H9 (cell line): ENCODE measurements around the gene SGTA. TPM values are rescaled to one million over a fixed set of nuclear protein-coding genes. Genes with fewer than 3 reads are reported as not detected.
A peak's percentile ranks its signal among the peaks of the same experiment; 100 is the strongest.

Source experiments
- DNase-seq: peaks from one replicate; pipeline ENCODE4 v3.0.0-alpha.2; 2017
- H2AFZ ChIP-seq: one replicate; pipeline ENCODE4 v1.6.1; 2013; ENCODE audit warnings: mild to moderate bottlenecking, low read length, control low read depth, moderate library complexity
- H2AK5ac ChIP-seq: 2 replicates; pipeline ENCODE4 v1.6.1; 2013; ENCODE audit warnings: low read length, control low read depth, mixed read lengths; ENCODE audit not compliant: insufficient read length
- H2BK120ac ChIP-seq: one replicate; pipeline ENCODE4 v1.6.1; 2013; ENCODE audit warnings: low read depth, mild to moderate bottlenecking, low read length, control low read depth, inconsistent platforms; ENCODE audit not compliant: poor library complexity, severe bottlenecking
- H2BK12ac ChIP-seq: 2 replicates; pipeline ENCODE4 v1.6.1; 2013; ENCODE audit warnings: low read length, control low read depth, mixed read lengths, low read depth; ENCODE audit not compliant: insufficient read length
- H2BK15ac ChIP-seq: 2 replicates; pipeline ENCODE4 v1.6.1; 2013; ENCODE audit warnings: low read depth, low read length, control low read depth
- H2BK20ac ChIP-seq: one replicate; pipeline ENCODE4 v1.6.1; 2013; ENCODE audit warnings: low read depth, mild to moderate bottlenecking, low read length, control low read depth, inconsistent platforms; ENCODE audit not compliant: poor library complexity, severe bottlenecking
- H2BK5ac ChIP-seq: 2 replicates; pipeline ENCODE4 v1.6.1; 2013; ENCODE audit warnings: low read length, control low read depth, mixed read lengths; ENCODE audit not compliant: insufficient read length
- H3K14ac ChIP-seq: 2 replicates; pipeline ENCODE4 v1.6.1; 2013; ENCODE audit warnings: low read length, control low read depth; ENCODE audit not compliant: insufficient read depth
- H3K18ac ChIP-seq: 2 replicates; pipeline ENCODE4 v1.6.1; 2013; ENCODE audit warnings: low read depth, mild to moderate bottlenecking, mixed read lengths, low read length, control low read depth; ENCODE audit not compliant: insufficient read length
- H3K23ac ChIP-seq: 2 replicates; pipeline ENCODE4 v1.6.1; 2013; ENCODE audit warnings: low read length, control low read depth, mixed read lengths, low read depth; ENCODE audit not compliant: insufficient read length
- H3K23me2 ChIP-seq: 2 replicates; pipeline ENCODE4 v1.6.1; 2013; ENCODE audit warnings: low read depth, mild to moderate bottlenecking, mixed read lengths, low read length, control low read depth; ENCODE audit not compliant: insufficient read length, poor library complexity, severe bottlenecking
- H3K27ac ChIP-seq: 2 replicates; pipeline ENCODE4 v1.5.1; 2013; ENCODE audit warnings: low read length, control low read depth, mixed read lengths, low read depth; ENCODE audit not compliant: insufficient read length
- H3K27me3 ChIP-seq: 2 replicates; pipeline ENCODE4 v1.6.1; 2013; ENCODE audit warnings: low read length, control low read depth, inconsistent platforms; ENCODE audit not compliant: insufficient read depth
- H3K4ac ChIP-seq: 2 replicates; pipeline ENCODE4 v1.6.1; 2013; ENCODE audit warnings: low read depth, mild to moderate bottlenecking, control low read depth, inconsistent platforms, low read length, moderate library complexity
- H3K4me1 ChIP-seq: 2 replicates; pipeline ENCODE4 v1.6.1; 2013; ENCODE audit warnings: low read length, control low read depth, inconsistent platforms; ENCODE audit not compliant: insufficient read depth
- H3K4me2 ChIP-seq: 2 replicates; pipeline ENCODE4 v1.6.1; 2013; ENCODE audit warnings: low read length, control low read depth, mixed read lengths; ENCODE audit not compliant: insufficient read length, insufficient read depth
- H3K56ac ChIP-seq: 2 replicates; pipeline ENCODE4 v1.6.1; 2013; ENCODE audit warnings: low read depth, mild to moderate bottlenecking, mixed read lengths, low read length, control low read depth; ENCODE audit not compliant: insufficient read length
- H3K79me1 ChIP-seq: 2 replicates; pipeline ENCODE4 v1.6.1; 2013; ENCODE audit warnings: low read depth, mild to moderate bottlenecking, moderate library complexity, low read length, control low read depth, inconsistent platforms; ENCODE audit not compliant: insufficient read depth, poor library complexity, severe bottlenecking
- H3K79me2 ChIP-seq: 2 replicates; pipeline ENCODE4 v1.6.1; 2013; ENCODE audit warnings: low read length, control low read depth, inconsistent platforms; ENCODE audit not compliant: insufficient read depth
- H3K9ac ChIP-seq: 2 replicates; pipeline ENCODE4 v1.6.1; 2013; ENCODE audit warnings: low read length, control low read depth, mixed read lengths; ENCODE audit not compliant: insufficient read length; ENCODE audit errors: extremely low read depth
- H3K9me3 ChIP-seq: one replicate; pipeline ENCODE4 v1.6.1; 2013; ENCODE audit warnings: low read depth, low read length, inconsistent platforms; ENCODE audit not compliant: control insufficient read depth
- H3T11ph ChIP-seq: one replicate; pipeline ENCODE4 v1.6.1; 2013; ENCODE audit warnings: mild to moderate bottlenecking, low read length, control low read depth, inconsistent platforms
- H4K20me1 ChIP-seq: one replicate; pipeline ENCODE4 v1.6.1; 2013; ENCODE audit not compliant: control insufficient read depth, insufficient read length, insufficient read depth
- H4K5ac ChIP-seq: 2 replicates; pipeline ENCODE4 v1.6.1; 2013; ENCODE audit warnings: low read depth, mild to moderate bottlenecking, mixed read lengths, low read length, control low read depth; ENCODE audit not compliant: insufficient read length
- H4K8ac ChIP-seq: replicated peaks from 2 replicates; pipeline ENCODE4 v1.6.1; 2013; ENCODE audit warnings: low read length, control low read depth, mixed read lengths, low read depth; ENCODE audit not compliant: insufficient read length
- H4K91ac ChIP-seq: 2 replicates; pipeline ENCODE4 v1.6.1; 2013; ENCODE audit warnings: low read depth, mild to moderate bottlenecking, moderate library complexity, mixed read lengths, low read length, control low read depth; ENCODE audit not compliant: insufficient read length
- H3K27ac Mint-ChIP-seq, 3 experiments: 2 replicates in 2 of 3; 3 replicates in 1 of 3; pipeline ENCODE4 v1.8.0; 2020 to 2021; ENCODE audit warnings: mixed read lengths in 3 of 3, mild to moderate bottlenecking in 1 of 3, moderate library complexity in 1 of 3
- H3K27me3 Mint-ChIP-seq: 2 replicates; pipeline ENCODE4 v1.8.0; 2021; ENCODE audit warnings: low read depth, mild to moderate bottlenecking, moderate library complexity, mixed read lengths
- H3K36me3 Mint-ChIP-seq, 3 experiments: 2 replicates in 2 of 3; 3 replicates in 1 of 3; pipeline ENCODE4 v1.8.0; 2020 to 2021; ENCODE audit warnings: low read depth in 3 of 3, mixed read lengths in 3 of 3; ENCODE audit not compliant: insufficient read depth in 1 of 3
- H3K4me1 Mint-ChIP-seq, 2 experiments: 2 replicates each; pipeline ENCODE4 v1.8.0; 2020; ENCODE audit warnings: mixed read lengths in 2 of 2
- H3K4me3 Mint-ChIP-seq, 2 experiments: 2 replicates in 1 of 2; 3 replicates in 1 of 2; pipeline ENCODE4 v1.8.0; 2020 to 2021; ENCODE audit warnings: mild to moderate bottlenecking in 2 of 2, mixed read lengths in 2 of 2, moderate library complexity in 1 of 2
- H3K9me3 Mint-ChIP-seq, 2 experiments: 2 replicates in 1 of 2; 3 replicates in 1 of 2; pipeline ENCODE4 v1.8.0; 2020; ENCODE audit warnings: mild to moderate bottlenecking in 2 of 2, mixed read lengths in 2 of 2, moderate library complexity in 1 of 2
- CTCF ChIP-seq: fragments of 200-600 bp; sonication (generic); conservative IDR thresholded peaks from 3 replicates; pipeline ENCODE4 v1.8.0; 2021; ENCODE audit warnings: antibody characterized with exemption, mild to moderate bottlenecking
- WGBS: extraction: QIAGEN DNeasy Blood & Tissue Kit; methylation state at CpG from one replicate; pipeline ENCODE4 v1.1.7; 2013; ENCODE audit warnings: missing lambda C conversion rate, low lambda C conversion rate, mixed read lengths; ENCODE audit not compliant: insufficient read length; ENCODE audit errors: extremely low coverage; 5-methylcytosine and 5-hydroxymethylcytosine counted together
- total RNA-seq: library from RNA; stranded (reverse); gene quantifications from 2 replicates; pipeline ENCODE4 v1.2.1, GENCODE V29; 2021

SGTA gene
- total RNA-seq, 1 experiment from 2014 or later, result 102 TPM

GRCh38 chr19:2719920-2720776, 62.9 kb downstream of the SGTA start:
- Mint-ChIP-seq H3K27me3 (peaks cover 34% of the 10 kb centered on the region), H3K36me3 (peaks cover 11 to 13% (median 11%) of the 10 kb centered on the region in 3 experiments), H3K9me3 (peaks cover 8% of the 10 kb centered on the region in 2 experiments), H3K4me3 (peak overlapping the region; percentile 55 to 79), H3K27ac (peak overlapping the region in 1 of 3 experiments; percentile 76; a peak in 3 of 7 replicates), H3K4me1 (peaks cover 6 to 14% of the 10 kb centered on the region in 2 experiments)
- Histone ChIP-seq H2AK5ac (no peak overlapping the region), H3K23me2 (peaks cover 7% of the 10 kb centered on the region), H3K4me2 (peak overlapping the region; percentile 41), H3K4me1 (no peaks in the 10 kb centered on the region), H3K9me3 (peaks cover 5% of the 10 kb centered on the region), H3K79me2 (no peaks in the 10 kb centered on the region), H3K9ac (no peak overlapping the region), H2BK120ac (no peak overlapping the region), H3K4ac (no peak overlapping the region), H2BK12ac (no peak overlapping the region), H3K56ac (no peak overlapping the region), H4K91ac (no peak overlapping the region), H3K23ac (no peak overlapping the region), H3K14ac (peak overlapping the region; percentile 63; the same call in 1 of the 2 replicates), H3K79me1 (no peaks in the 10 kb centered on the region), H2BK15ac (no peak overlapping the region), H4K8ac (no peak overlapping the region), H3K27me3 (no peaks in the 10 kb centered on the region), H3T11ph (no peak overlapping the region), H2AFZ (no peak overlapping the region), H3K18ac (no peak overlapping the region), H2BK5ac (no peak overlapping the region), H4K20me1 (no peaks in the 10 kb centered on the region), H4K5ac (no peak overlapping the region), H3K27ac (no peak overlapping the region), H2BK20ac (no peak overlapping the region)
- peak; percentile 38; the same call in 2 of the 3 replicates for TF ChIP-seq CTCF
- DNase-seq, result peak; percentile 63
- WGBS, result no CpG with 5 or more reads among the region's 37 CpGs
